PFSK-1 (cell line): Measurements from ENCODE around the gene UCN2.

ENCODE experiments used
- FOXP2 ChIP-seq: optimal IDR thresholded peaks from 2 replicates; pipeline ENCODE3; 2011; ENCODE audit warnings: borderline replicate concordance, control low read depth, inconsistent platforms; ENCODE audit not compliant: insufficient read depth; ENCODE audit errors: extremely low read length, extremely low read depth
- POLR2AphosphoS5 ChIP-seq: IDR thresholded peaks from 2 replicates; pipeline ENCODE4 v1.6.1; 2012; ENCODE audit warnings: low read depth, mild to moderate bottlenecking, control low read depth, low read length, moderate library complexity
- SIN3A ChIP-seq: IDR thresholded peaks from 2 replicates; pipeline ENCODE4 v1.6.1; 2012; ENCODE audit warnings: mild to moderate bottlenecking, low read length, moderate library complexity, borderline replicate concordance; ENCODE audit not compliant: insufficient read depth
- TAF1 ChIP-seq: IDR thresholded peaks from 2 replicates; pipeline ENCODE4 v1.6.1; 2012; ENCODE audit warnings: low read length, control low read depth, borderline replicate concordance; ENCODE audit not compliant: insufficient read depth
- TF ChIP-seq, protein P1 (sequence below), 2 experiments: IDR thresholded peaks; 2 replicates each; pipeline versions ENCODE4 v1.6.1 to v1.8.0; 2011 to 2012; ENCODE audit warnings: low read depth in 2 of 2, low read length in 2 of 2, control low read depth in 1 of 2, inconsistent platforms in 1 of 2, mild to moderate bottlenecking in 1 of 2, moderate library complexity in 1 of 2; ENCODE audit not compliant: insufficient read depth in 1 of 2

UCN2 gene

DNA sequence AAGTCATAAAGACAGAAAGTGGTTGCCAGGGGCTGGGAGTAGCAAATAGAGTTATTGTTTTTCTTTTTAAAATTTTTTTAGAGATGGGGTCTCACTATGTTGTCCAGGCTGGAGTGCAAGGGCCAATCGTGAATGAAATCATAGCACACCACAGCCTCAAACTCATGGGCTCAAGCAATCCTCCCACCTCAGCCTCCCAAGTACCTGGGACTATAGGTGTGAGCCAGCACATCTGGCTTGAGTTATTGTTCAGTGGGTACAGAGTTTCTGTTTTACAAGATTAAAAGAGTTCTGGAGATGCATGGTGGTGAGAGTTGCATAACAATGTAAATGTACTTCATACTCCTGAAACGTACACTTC lies 30.6 kb downstream of the UCN2 start:
- TF ChIP-seq SIN3A (no peak), TAF1 (no peak), POLR2AphosphoS5 (no peak), FOXP2 (no peak)
- TF ChIP-seq, protein P1, sequence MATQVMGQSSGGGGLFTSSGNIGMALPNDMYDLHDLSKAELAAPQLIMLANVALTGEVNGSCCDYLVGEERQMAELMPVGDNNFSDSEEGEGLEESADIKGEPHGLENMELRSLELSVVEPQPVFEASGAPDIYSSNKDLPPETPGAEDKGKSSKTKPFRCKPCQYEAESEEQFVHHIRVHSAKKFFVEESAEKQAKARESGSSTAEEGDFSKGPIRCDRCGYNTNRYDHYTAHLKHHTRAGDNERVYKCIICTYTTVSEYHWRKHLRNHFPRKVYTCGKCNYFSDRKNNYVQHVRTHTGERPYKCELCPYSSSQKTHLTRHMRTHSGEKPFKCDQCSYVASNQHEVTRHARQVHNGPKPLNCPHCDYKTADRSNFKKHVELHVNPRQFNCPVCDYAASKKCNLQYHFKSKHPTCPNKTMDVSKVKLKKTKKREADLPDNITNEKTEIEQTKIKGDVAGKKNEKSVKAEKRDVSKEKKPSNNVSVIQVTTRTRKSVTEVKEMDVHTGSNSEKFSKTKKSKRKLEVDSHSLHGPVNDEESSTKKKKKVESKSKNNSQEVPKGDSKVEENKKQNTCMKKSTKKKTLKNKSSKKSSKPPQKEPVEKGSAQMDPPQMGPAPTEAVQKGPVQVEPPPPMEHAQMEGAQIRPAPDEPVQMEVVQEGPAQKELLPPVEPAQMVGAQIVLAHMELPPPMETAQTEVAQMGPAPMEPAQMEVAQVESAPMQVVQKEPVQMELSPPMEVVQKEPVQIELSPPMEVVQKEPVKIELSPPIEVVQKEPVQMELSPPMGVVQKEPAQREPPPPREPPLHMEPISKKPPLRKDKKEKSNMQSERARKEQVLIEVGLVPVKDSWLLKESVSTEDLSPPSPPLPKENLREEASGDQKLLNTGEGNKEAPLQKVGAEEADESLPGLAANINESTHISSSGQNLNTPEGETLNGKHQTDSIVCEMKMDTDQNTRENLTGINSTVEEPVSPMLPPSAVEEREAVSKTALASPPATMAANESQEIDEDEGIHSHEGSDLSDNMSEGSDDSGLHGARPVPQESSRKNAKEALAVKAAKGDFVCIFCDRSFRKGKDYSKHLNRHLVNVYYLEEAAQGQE (IDR thresholded peaks at IDR 0.05; ENCODE audit: insufficient read depth in 1 of 2, low read depth in 2 of 2, low read length in 2 of 2) = no peak

DNA sequence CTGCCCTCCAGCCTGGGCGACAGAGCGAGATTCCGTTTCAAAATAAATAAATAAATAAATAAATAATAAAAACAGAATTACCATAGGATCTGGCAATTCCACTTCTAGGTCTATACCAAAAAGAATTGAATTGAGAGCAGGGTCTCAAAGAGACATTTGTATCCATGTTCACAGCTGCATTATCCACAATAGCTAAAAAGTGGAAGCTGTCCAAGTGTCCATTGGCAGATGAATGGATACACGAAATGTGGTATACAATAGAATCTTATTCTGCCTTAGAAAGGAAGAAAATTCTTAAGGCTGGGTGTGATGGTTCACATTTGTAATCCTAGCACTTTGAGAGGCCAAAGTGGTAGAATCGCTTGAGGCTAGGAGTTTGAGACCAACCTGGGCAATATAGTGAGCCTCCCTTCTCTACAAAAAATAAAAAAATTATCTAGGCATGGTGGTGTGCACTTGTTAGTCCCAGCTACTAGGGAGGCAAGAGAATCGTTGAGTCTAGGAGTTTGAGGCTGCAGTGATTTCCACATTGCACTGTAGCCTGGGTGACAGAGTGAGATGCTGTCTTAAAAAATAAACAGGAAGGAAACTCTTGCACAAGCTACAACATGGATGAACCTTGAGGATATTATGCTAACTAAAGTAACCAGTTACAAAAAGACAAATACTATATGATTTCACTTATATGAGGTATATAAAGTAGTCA lies 31.2 kb downstream of the UCN2 start:
- TF ChIP-seq SIN3A = no peak
- TF ChIP-seq FOXP2 = no peak
- TF ChIP-seq POLR2AphosphoS5 = no peak
- TF ChIP-seq, protein P1 (IDR thresholded peaks at IDR 0.05; ENCODE audit: insufficient read depth in 1 of 2, low read depth in 2 of 2, low read length in 2 of 2) = no peak
- no peak for TF ChIP-seq TAF1

DNA sequence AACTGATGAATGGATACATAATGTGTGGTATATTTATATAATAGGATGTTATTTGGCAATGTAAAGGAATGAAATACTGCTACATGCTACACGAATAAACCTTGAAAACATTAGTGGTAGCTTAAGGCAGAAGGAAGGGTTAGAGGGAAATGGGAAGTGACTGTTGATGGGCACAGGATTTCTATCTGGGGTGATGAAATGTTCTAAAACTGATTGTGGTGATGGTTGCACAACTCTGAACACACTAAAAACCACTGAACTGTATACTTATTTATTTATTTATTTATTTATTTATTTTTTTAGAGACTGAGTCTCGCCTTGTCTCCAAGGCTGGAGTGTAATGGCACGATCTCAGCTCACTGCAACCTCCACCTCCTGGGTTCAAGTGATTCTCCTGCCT lies 34.8 kb downstream of the UCN2 start:
- TF ChIP-seq, protein P1 (IDR thresholded peaks at IDR 0.05; ENCODE audit: insufficient read depth in 1 of 2, low read depth in 2 of 2, low read length in 2 of 2) = no peak
- no peak for TF ChIP-seq FOXP2
- no peak for TF ChIP-seq SIN3A
- TF ChIP-seq POLR2AphosphoS5 = no peak
- TF ChIP-seq TAF1 = no peak

DNA sequence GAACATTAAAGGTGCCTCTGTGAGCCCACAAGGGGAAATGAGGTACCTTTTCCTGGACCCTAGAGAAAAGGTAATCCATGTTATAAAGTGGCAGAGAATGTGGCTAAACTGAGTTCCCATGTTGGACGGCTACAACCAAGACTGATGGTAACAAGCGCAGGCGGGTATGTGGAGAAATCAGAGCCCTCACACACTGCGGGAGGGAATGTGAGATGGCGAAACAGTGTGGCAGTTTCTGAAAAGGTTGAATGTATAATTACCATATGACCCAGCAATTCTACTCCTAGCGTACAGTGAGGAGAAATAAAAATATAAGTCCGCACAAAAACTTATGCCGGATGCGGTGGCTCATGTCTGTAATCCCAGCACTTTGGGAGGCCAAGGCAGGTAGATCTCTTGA lies 35.5 kb downstream of the UCN2 start:
- TF ChIP-seq SIN3A = no peak
- no peak for TF ChIP-seq POLR2AphosphoS5
- no peak for TF ChIP-seq FOXP2
- no peak for TF ChIP-seq TAF1

DNA sequence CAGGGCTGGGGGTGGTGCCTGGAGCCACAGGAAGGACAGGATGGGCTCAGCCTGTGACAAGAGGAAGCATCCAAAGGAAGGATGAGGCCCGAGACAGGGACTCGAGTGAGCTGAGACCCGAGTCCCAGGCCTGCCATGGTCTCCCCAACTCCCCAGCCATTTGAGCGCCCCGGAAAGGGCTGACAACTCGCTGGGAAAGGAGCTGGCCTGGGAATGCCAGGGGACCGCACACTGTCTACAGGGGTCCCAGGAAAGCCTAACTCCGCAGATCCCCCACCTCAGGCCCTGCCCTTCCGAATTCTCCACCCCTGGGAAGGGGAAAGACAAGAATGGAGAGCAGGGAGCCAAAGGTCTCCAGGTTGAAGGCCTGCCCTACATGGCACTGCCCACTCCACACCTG lies 38.6 kb downstream of the UCN2 start:
- TF ChIP-seq POLR2AphosphoS5 (no peak), TAF1 (no peak), SIN3A (no peak), FOXP2 (no peak)
- TF ChIP-seq, protein P1 (IDR thresholded peaks at IDR 0.05; ENCODE audit: insufficient read depth in 1 of 2, low read depth in 2 of 2, low read length in 2 of 2) = no peak
